HG03103 (cell line): ENCODE data around the gene PDGFRB.

Experiments used
- ATAC-seq: cut with Tn5 transposase; IDR thresholded peaks from one replicate; pipeline ENCODE4 v1.9.1; 2021; ENCODE audit warnings: low read depth; ENCODE audit not compliant: unreplicated experiment

Gene PDGFRB

DNA sequence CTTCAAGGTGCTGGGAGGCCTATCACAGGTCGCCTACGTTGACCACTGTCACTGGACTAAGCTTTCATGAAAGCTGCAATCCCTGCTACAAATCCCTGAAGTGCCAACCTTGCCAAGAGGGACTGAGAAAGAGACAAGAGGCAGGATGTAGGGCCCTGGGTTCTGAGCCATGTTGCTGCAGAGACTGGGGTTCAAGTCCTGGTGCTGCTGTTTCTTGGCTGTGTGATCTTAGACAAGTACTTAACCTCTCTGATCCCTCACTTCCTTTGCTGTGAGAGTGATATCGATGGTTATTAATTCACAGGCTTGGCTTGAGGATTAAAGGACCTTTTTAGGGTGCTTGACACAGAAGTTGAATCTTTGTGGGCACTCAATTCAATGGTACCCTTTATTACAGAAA is 84.8 kb downstream of the PDGFRB start:
- no peak for ATAC-seq

- ATAC-seq, result no peak
Observed at GRCh38 chr5:150069672-150070627, 85.7 kb downstream of the PDGFRB start.

DNA sequence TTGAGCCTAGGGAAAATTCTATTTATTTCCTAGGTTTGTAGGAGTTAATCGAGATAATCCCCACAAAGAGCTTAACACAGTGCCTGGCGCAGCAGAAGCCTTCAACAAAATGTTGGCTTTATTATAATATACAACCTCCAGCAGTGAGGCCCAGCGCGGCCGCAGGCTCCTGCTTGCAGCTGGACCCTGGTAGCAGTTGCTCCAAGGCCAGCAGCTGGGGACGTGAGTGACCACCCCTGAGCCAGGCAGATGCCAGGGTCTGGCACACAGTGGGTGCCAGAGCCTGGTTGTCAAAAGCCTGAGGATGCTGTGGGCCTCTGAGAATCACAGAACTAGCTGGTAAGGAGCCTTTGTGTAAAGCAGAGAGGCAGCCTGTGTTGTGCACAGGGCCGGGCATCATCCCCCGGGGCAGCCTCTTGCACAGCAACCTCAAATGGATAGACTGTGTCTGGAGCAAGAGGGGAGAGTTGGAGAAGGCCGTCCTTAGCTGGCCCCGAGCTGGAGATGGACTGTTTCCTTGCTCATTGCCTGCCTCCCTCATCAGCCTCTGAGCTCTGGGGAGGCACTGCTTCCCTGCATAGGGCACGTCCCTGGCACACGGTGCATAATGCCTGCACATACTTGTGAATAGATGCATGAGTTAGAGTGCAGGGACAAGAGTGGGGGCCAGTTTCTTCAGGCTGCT is 86.5 kb downstream of the PDGFRB start:
- no peak for ATAC-seq

DNA sequence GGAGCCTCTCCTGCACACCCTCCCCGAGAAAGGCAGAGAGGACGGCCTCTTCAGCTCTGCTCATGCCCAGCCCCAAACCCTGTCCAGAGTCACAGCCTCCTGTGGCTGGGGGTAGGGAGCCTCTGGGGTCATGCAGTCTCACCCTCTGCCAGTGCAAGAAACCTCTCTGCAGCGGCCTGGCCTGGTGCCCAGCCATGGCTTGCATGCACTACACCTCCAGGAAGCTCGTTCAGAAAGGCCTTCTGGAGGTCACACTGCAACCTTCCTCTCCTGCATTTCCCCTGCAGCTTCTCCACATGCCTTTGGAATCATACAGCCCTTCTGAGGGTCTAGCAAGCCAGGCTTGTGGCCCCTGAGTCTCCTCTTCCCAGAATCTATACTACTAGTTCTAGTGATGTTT is 87.2 kb downstream of the PDGFRB start:
- no peak for ATAC-seq

DNA sequence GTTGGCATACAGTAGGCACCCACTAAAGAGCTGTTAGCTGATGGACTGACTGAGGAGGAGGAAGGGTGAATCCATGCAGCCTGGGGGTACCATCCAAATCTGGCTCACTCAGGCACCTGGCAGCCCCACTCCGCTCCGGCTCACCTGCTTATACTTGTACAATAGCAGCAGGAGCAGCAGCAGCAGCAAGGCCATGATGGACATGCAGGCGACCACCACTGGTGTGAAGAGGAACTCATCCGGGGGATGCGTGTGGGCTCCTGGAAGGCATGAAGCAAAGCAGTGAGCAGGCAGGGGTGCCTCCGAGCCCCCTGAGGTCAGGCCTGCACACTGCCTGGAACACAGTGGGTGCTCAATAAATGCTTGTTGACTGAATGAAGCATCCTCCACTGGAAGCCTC is 87.6 kb downstream of the PDGFRB start:
- ATAC-seq, result no peak

- ATAC-seq, result no peak
Observed at GRCh38 chr5:150067405-150067960, 88.2 kb downstream of the PDGFRB start.

DNA sequence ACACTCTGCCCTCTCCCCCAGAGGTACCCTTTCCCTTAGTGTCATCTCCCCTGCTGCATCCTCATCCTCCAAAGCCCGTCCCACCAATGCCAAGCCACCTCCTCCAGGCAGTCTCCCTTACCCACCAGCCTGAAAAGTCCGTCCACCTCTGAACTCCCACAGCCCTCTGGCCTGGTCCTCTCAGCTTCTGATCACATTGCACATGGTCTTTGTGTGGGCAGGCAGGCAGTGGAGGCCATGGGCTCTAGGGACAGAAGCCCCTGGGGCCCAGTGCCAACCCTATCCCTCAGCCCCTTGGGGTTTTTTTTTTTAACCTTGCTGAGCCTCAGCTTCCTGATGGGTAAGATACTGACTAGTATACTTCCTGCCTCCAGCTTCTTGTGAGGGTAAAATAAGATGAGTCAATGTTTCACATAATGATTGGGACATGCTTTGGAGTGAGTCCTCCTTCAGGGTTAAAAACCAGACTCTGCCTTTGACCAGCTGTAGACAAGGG is 88.7 kb downstream of the PDGFRB start:
- no peak for ATAC-seq

DNA sequence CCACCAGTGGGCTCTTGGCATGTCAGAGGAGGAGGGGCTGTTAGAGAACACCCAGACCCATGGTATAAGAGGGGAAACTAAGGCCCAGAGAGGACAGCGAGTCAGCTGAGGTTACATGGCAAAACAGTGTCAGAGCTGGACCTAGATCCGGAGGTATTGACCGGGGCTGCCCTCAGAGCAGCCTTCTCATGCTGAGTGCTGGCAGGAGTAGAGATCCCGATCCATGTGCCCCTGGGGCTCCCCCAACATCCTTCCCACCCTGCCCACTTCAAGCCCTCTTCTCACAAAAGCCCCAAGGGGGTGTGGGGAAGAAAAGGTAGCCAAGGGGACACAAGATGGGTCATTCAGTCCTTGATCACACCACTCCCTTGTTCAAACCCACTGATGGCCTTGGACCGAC is 89.2 kb downstream of the PDGFRB start:
- no peak for ATAC-seq

DNA sequence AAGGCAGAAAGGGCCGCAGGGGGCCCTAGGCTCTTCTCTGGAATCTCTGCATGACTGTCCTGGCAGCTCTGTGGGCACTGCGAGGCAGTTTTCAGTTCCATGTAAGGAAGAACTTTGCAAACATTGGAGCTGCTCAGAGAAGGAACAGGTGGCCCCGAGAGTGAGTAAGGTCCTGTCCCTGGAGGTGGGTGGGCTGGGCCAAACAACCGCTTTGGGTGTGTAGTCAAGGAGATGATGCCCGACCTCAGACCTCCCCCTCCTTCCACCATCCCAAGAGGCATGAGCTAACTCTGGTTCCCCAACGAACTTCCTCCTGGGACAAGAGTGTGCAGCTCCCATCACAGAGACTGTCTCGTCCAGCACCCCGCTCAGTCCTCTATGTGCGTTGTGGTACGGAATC is 89.8 kb downstream of the PDGFRB start:
- no peak for ATAC-seq

GRCh38 chr5:150065346-150065745 is 90.3 kb downstream of the PDGFRB start:
- ATAC-seq, result no peak

- ATAC-seq, result no peak
Observed at GRCh38 chr5:150064681-150065220, 90.9 kb downstream of the PDGFRB start.
